ENCODE data around the gene DESI1. TPM values are rescaled to one million over a fixed set of nuclear protein-coding genes. Genes with fewer than 3 reads are reported as not detected.
"Not testable (repeated sequence)": the region's sequence is repeated elsewhere in the genome, so short reads cannot be mapped to it uniquely, and the experiment has no call there.

Gene DESI1
- total and polyA plus RNA-seq, 12 donors: 22.7 to 73.1 (median 36.0) TPM

DNA sequence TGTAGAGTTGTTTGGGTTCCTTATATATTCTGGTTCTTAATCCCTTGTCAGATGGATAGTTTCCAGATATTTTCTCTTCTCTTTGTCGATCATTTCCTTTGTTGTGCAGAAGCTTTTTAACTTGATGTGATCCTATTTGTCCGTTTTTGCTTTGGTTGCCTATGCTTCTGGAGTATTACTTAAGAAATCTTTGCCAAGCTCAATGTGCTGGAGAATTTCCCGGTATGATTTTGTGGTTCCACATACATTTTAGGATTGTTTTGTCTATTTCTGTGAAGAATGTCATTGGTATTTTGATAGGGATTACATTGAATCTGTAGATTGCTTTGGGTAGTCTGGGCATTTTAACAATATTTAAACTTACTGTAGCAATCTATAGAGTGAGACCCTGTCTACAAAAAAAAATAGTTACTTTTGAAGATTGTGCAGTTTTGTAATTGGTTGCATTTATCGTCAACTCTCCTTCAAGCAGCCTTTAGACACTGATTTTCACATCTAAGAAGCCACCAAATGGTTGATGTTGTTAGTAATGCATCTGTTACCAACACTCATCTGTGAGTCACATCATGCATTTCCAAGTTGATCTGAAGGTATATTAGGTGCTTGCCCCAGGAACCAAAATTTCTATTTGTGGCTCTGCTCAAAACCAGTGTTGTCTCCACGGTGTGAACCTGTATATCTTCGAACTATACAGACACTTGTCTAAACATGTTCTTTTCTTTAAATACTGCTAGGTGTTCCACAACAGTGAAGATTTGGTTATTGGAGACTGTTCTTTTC lies 21.7 kb upstream of the DESI1 start:
- WGBS, 2 donors: 89 to 97% methylated on average over 6 of the region's 6 CpGs
- no peaks in the 10 kb centered on the region for H3K9me3 ChIP-seq
- H3K4me1 ChIP-seq: peaks cover 0 to 9% (median 0%) of the 10 kb centered on the region in 9 donors
- H3K4me3 ChIP-seq: no peak overlapping the region
- no peaks in the 10 kb centered on the region for H3K27me3 ChIP-seq
- no peak for DNase-seq
- peaks cover 0 to 100% (median 75%) of the 10 kb centered on the region in 9 donors for H3K36me3 ChIP-seq
- intact Hi-C loops (cut with DNase I): no loop called here
- no peak overlapping the region for H3K27ac ChIP-seq
- ATAC-seq: no peak
- TF ChIP-seq, protein P1, sequence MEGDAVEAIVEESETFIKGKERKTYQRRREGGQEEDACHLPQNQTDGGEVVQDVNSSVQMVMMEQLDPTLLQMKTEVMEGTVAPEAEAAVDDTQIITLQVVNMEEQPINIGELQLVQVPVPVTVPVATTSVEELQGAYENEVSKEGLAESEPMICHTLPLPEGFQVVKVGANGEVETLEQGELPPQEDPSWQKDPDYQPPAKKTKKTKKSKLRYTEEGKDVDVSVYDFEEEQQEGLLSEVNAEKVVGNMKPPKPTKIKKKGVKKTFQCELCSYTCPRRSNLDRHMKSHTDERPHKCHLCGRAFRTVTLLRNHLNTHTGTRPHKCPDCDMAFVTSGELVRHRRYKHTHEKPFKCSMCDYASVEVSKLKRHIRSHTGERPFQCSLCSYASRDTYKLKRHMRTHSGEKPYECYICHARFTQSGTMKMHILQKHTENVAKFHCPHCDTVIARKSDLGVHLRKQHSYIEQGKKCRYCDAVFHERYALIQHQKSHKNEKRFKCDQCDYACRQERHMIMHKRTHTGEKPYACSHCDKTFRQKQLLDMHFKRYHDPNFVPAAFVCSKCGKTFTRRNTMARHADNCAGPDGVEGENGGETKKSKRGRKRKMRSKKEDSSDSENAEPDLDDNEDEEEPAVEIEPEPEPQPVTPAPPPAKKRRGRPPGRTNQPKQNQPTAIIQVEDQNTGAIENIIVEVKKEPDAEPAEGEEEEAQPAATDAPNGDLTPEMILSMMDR (IDR thresholded peaks at IDR 0.05): no peak

DNA sequence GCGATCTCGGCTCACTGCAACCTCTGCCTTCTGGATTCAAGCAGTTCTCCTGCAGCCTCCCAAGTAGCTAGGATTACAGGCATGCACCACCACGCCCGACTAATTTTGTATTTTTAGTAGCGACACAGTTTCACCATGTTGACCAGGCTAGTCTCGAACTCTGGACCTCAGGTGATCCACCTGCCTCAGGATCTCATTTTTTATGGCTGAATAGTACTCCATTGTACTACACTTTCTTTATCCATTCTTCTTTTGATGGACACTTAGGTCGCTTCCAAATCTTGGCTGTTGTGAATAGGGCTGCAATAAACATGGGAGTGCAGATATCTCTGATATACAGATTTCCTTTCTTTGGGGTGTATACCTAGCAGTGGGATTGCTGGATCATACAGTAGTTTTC lies 21.0 kb upstream of the DESI1 start:
- no peak overlapping the region for H3K4me3 ChIP-seq
- ATAC-seq (no peak), DNase-seq (no peak)
- WGBS, 2 donors: 97 to 98% methylated on average over 7 of the region's 7 CpGs
- H3K4me1 ChIP-seq: peaks cover 0 to 13% (median 5%) of the 10 kb centered on the region in 9 donors
- H3K27me3 ChIP-seq: no peaks in the 10 kb centered on the region
- peaks cover 0 to 100% (median 75%) of the 10 kb centered on the region in 9 donors for H3K36me3 ChIP-seq
- no peaks in the 10 kb centered on the region for H3K9me3 ChIP-seq
- no peak overlapping the region for H3K27ac ChIP-seq
- intact Hi-C loops (cut with DNase I): no loop called here
- TF ChIP-seq, protein P1 (IDR thresholded peaks at IDR 0.05): no peak

DNA sequence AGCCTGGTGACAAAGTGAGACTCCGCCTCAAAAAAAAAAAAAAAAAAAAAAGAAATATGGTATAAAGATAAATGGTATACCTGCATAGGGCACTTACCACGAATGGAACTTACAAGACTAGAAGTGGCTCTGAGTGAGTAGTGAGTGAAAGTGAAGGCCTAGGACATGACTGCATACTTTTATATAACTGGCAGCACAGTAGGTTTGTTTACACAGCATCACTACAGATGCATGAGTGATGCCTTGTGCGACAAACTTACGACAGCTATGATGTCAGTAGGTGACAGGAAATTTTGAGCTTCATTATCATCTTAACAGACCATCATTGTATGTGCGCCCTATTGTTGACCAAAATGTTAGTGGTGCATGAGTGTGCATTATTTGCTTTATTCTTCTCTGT lies 17.9 kb upstream of the DESI1 start:
- H3K9me3 ChIP-seq: no peaks in the 10 kb centered on the region
- no peak overlapping the region for H3K27ac ChIP-seq
- H3K4me1 ChIP-seq: peaks cover 0 to 20% (median 7%) of the 10 kb centered on the region in 9 donors
- intact Hi-C loops (cut with DNase I): no loop called here
- ATAC-seq (no peak), DNase-seq (no peak)
- H3K27me3 ChIP-seq: no peaks in the 10 kb centered on the region
- TF ChIP-seq, protein P1 (IDR thresholded peaks at IDR 0.05): no peak
- WGBS, 2 donors: 87 to 88% methylated on average over 5 of the region's 5 CpGs
- peaks cover 0 to 100% (median 74%) of the 10 kb centered on the region in 9 donors for H3K36me3 ChIP-seq
- H3K4me3 ChIP-seq: no peak overlapping the region

DNA sequence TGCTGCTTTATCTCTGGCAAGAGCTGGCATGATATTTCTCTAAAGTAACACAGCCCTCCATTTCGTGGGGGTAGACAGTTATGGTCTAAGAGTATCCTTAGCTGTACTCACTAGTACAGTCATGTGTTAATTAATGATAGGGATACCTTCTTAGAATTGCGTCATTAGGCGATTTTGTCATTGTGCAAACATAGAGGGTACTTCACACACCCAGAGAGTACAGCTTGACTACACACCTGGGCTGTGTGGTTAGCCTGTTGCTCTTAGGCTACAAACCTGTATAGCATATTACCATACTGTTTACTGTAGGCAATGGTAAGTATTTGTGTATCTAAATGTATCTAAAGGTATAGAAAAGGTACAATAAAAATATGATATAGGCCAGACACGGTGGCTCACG lies 17.3 kb upstream of the DESI1 start:
- no peaks in the 10 kb centered on the region for H3K27me3 ChIP-seq
- no peaks in the 10 kb centered on the region for H3K9me3 ChIP-seq
- DNase-seq (no peak), ATAC-seq (no peak)
- no peak overlapping the region for H3K4me3 ChIP-seq
- no peak overlapping the region for H3K27ac ChIP-seq
- intact Hi-C loops (cut with DNase I): no loop called here
- peaks cover 0 to 100% (median 68%) of the 10 kb centered on the region in 9 donors for H3K36me3 ChIP-seq
- peaks cover 0 to 20% (median 7%) of the 10 kb centered on the region in 9 donors for H3K4me1 ChIP-seq
- 93 to 96% methylated on average over 5 of the region's 5 CpGs for WGBS, 2 donors
- TF ChIP-seq, protein P1 (IDR thresholded peaks at IDR 0.05): no peak

DNA sequence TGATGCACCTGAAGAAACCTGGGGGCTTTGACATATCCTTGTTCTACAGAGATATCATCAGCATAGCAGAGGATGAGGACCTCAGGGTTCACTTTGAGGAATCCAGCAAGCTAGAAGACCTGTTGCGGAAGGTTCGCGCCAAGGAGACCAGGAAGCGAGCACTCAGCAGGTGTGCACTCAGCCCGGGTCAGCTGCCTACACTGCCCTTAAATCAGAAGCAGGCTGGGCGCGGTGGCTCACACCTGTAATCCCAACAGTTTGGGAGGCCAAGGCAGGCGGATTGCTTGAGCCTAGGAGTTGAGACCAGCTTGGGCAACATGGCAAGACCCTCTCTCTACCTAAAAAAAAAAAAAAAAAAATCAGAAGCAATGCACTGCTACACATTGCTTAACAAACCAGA lies 16.8 kb upstream of the DESI1 start:
- H3K27ac ChIP-seq; H3K9me3 ChIP-seq; ATAC-seq; H3K4me3 ChIP-seq; DNase-seq; H3K27me3 ChIP-seq; intact Hi-C loops (cut with DNase I): not testable (repeated sequence)
- Histone ChIP-seq H3K4me1 (peaks cover 0 to 20% (median 7%) of the 10 kb centered on the region in 9 donors), H3K36me3 (peaks cover 0 to 100% (median 63%) of the 10 kb centered on the region in 9 donors)
- WGBS, 2 donors: 96 to 98% methylated on average over 8 of the region's 8 CpGs
